HEK293 (cell line): ENCODE results near the gene MEGF10.

Experiments used
- ZNF416 ChIP-seq: fragments of 450-650 bp; formaldehyde crosslinking; IDR thresholded peaks from 2 replicates; pipeline ENCODE4 v1.5.1; 2016; ENCODE audit warnings: missing biosample characterization, missing genetic modification characterization
- ZNF701 ChIP-seq: fragments of 450-650 bp; formaldehyde crosslinking; IDR thresholded peaks from 2 replicates; pipeline ENCODE4 v1.5.1; 2016; ENCODE audit warnings: missing biosample characterization, missing genetic modification characterization
- ZNF776 ChIP-seq: fragments of 450-650 bp; formaldehyde crosslinking; IDR thresholded peaks from 2 replicates; pipeline ENCODE4 v1.5.0; 2017; ENCODE audit warnings: missing biosample characterization, missing genetic modification characterization, borderline replicate concordance
- TF ChIP-seq, protein P1 (sequence below): fragments of 450-650 bp; formaldehyde crosslinking; IDR thresholded peaks from 2 replicates; pipeline ENCODE4 v1.5.1; 2017; ENCODE audit warnings: missing biosample characterization, mild to moderate bottlenecking, missing genetic modification characterization, moderate library complexity
- TF ChIP-seq, protein P2 (sequence below): fragments of 450-650 bp; formaldehyde crosslinking; IDR thresholded peaks from 2 replicates; pipeline ENCODE4 v1.5.1; 2016; ENCODE audit warnings: missing biosample characterization, missing genetic modification characterization
- TF ChIP-seq, protein P3 (sequence below): fragments of 450-650 bp; formaldehyde crosslinking; IDR thresholded peaks from 2 replicates; pipeline ENCODE4 v1.5.1; 2017; ENCODE audit warnings: missing biosample characterization, missing genetic modification characterization

DNA sequence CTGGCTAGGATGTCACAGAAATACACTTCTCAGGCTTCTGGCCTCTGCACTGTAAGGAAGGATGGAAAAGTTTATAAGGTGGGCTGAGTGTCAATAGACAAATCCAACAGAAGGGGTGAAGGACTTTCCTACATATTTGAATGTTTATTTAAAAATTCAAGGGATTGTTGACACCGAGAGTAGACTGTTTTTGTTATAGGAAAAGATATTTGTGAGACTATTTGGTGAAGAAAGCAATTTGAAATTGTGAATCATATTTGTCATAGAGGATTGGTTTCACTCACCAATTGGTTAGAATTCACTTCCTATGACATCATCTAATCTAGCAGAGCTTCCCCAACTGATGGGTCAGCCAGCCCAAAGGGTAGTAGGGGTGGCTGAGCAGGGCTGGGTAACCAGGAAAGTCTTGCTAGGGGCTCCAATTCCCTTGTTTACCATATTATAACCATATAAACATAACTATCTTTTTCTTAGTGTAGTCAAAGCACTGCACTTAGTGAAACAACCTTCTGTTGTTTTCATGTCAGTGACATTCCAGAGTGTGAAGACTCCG, 14.9 kb upstream of the MEGF10 start:
- TF ChIP-seq, protein P1, sequence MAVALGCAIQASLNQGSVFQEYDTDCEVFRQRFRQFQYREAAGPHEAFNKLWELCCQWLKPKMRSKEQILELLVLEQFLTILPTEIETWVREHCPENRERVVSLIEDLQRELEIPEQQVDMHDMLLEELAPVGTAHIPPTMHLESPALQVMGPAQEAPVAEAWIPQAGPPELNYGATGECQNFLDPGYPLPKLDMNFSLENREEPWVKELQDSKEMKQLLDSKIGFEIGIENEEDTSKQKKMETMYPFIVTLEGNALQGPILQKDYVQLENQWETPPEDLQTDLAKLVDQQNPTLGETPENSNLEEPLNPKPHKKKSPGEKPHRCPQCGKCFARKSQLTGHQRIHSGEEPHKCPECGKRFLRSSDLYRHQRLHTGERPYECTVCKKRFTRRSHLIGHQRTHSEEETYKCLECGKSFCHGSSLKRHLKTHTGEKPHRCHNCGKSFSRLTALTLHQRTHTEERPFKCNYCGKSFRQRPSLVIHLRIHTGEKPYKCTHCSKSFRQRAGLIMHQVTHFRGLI (tag by site-specific recombination) = no peak
- no peak for TF ChIP-seq ZNF776 (tag by site-specific recombination)
- TF ChIP-seq ZNF701 (tag by site-specific recombination) = no peak
- no peak for TF ChIP-seq ZNF416
- TF ChIP-seq, protein P2, sequence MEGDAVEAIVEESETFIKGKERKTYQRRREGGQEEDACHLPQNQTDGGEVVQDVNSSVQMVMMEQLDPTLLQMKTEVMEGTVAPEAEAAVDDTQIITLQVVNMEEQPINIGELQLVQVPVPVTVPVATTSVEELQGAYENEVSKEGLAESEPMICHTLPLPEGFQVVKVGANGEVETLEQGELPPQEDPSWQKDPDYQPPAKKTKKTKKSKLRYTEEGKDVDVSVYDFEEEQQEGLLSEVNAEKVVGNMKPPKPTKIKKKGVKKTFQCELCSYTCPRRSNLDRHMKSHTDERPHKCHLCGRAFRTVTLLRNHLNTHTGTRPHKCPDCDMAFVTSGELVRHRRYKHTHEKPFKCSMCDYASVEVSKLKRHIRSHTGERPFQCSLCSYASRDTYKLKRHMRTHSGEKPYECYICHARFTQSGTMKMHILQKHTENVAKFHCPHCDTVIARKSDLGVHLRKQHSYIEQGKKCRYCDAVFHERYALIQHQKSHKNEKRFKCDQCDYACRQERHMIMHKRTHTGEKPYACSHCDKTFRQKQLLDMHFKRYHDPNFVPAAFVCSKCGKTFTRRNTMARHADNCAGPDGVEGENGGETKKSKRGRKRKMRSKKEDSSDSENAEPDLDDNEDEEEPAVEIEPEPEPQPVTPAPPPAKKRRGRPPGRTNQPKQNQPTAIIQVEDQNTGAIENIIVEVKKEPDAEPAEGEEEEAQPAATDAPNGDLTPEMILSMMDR (tag by site-specific recombination) = no peak
- TF ChIP-seq, protein P3, sequence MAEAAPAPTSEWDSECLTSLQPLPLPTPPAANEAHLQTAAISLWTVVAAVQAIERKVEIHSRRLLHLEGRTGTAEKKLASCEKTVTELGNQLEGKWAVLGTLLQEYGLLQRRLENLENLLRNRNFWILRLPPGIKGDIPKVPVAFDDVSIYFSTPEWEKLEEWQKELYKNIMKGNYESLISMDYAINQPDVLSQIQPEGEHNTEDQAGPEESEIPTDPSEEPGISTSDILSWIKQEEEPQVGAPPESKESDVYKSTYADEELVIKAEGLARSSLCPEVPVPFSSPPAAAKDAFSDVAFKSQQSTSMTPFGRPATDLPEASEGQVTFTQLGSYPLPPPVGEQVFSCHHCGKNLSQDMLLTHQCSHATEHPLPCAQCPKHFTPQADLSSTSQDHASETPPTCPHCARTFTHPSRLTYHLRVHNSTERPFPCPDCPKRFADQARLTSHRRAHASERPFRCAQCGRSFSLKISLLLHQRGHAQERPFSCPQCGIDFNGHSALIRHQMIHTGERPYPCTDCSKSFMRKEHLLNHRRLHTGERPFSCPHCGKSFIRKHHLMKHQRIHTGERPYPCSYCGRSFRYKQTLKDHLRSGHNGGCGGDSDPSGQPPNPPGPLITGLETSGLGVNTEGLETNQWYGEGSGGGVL (tag by site-specific recombination) = no peak
